ENCODE measurements around the gene COL18A1. TPM values are rescaled to one million over a fixed set of nuclear protein-coding genes. Genes with fewer than 3 reads are reported as not detected.

COL18A1 gene
- total RNA-seq, 1 experiment from 2014 or later, result 77.0 TPM

DNA sequence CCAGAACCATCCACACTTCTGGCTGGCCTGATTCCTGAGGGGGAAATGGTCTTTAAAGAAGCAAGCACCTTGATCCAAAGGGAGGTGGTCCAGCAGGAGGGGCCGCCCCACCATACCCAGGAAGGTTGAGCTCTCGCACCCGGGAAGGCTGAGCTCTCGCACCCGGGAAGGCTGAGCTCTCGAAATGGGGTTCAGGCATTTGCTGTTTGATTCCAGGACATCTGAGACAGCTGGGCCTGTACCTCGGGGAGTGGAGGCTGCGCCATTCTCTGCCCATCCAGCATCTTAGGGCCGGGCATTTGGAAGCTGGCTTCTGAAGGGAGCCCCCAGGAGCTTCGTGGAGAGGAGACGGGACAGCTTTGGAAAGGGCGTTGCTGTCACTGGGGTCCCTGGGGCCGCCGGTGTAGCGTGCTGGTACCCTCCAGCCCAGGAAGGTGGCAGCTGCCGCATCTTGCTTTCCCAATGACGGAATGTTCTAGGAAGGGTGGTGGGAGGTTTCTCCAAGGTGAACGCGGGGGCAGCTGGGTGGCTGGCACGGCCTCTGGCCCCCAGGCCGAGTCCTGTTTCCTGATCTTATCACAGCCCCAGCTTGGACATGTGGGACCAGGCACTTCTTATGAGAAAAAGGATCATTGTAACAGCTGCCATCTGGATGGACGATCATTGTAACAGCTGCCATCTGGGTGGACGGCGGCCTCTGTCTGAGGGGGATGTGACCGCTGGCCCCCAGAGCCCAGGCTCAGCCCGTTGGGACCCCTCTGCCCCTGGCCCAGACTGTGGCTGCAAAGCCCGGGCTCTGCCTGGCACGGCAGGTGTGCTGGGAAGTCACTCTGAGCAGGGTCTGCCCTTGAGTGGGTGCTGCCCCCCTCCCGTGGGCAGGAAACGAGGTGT, 61.6 kb downstream of the COL18A1 start:
- TF ChIP-seq EZH2phosphoT487 (IDR thresholded peaks at IDR 0.05; ENCODE audit: borderline replicate concordance, low read length) (no peak), EZH2 (IDR thresholded peaks at IDR 0.05; ENCODE audit: low read length, unreplicated experiment) (no peak)
- TF ChIP-seq, protein P1, sequence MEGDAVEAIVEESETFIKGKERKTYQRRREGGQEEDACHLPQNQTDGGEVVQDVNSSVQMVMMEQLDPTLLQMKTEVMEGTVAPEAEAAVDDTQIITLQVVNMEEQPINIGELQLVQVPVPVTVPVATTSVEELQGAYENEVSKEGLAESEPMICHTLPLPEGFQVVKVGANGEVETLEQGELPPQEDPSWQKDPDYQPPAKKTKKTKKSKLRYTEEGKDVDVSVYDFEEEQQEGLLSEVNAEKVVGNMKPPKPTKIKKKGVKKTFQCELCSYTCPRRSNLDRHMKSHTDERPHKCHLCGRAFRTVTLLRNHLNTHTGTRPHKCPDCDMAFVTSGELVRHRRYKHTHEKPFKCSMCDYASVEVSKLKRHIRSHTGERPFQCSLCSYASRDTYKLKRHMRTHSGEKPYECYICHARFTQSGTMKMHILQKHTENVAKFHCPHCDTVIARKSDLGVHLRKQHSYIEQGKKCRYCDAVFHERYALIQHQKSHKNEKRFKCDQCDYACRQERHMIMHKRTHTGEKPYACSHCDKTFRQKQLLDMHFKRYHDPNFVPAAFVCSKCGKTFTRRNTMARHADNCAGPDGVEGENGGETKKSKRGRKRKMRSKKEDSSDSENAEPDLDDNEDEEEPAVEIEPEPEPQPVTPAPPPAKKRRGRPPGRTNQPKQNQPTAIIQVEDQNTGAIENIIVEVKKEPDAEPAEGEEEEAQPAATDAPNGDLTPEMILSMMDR (conservative IDR thresholded peaks at IDR 0.05; ENCODE audit: low read depth, low read length), result no peak
- Histone ChIP-seq H2AFZ (ENCODE audit: low read length) (no peak overlapping the region), H3K4me2 (ENCODE audit: low read length) (0 out of 2 replicates have a peak overlapping the region, but pooled peaks have one; percentile 5), H3K9ac (ENCODE audit: low read length) (no peak overlapping the region), H3K79me2 (ENCODE audit: low read length) (no peaks in the 10 kb centered on the region), H3K27ac (ENCODE audit: low read length) (no peak overlapping the region), H3K9me3 (ENCODE audit: low read length) (no peaks in the 10 kb centered on the region), H3K27me3 (ENCODE audit: low read length) (no peaks in the 10 kb centered on the region), H4K20me1 (ENCODE audit: low read length) (no peaks in the 10 kb centered on the region), H3K4me1 (ENCODE audit: insufficient read depth, low read length) (peaks cover 21% of the 10 kb centered on the region), H3K36me3 (ENCODE audit: low read depth, low read length) (no peaks in the 10 kb centered on the region), H3K4me3 (ENCODE audit: low read length) (no peak overlapping the region), H3F3A (ENCODE audit: low read length, unreplicated experiment) (no peaks in the 10 kb centered on the region), H3K9me2 (replicated peaks; ENCODE audit: low read length) (no peaks in the 10 kb centered on the region)
- ChIA-PET POLR2A (ENCODE audit: unreplicated experiment) (no interaction called here), CTCF (no interaction called here)
- intact Hi-C loops (cut with micrococcal nuclease), result no loop called here
- no peak for DNase-seq
- ATAC-seq, result no peak
- no TSS peak for BruUV-seq (replicated peaks)

DNA sequence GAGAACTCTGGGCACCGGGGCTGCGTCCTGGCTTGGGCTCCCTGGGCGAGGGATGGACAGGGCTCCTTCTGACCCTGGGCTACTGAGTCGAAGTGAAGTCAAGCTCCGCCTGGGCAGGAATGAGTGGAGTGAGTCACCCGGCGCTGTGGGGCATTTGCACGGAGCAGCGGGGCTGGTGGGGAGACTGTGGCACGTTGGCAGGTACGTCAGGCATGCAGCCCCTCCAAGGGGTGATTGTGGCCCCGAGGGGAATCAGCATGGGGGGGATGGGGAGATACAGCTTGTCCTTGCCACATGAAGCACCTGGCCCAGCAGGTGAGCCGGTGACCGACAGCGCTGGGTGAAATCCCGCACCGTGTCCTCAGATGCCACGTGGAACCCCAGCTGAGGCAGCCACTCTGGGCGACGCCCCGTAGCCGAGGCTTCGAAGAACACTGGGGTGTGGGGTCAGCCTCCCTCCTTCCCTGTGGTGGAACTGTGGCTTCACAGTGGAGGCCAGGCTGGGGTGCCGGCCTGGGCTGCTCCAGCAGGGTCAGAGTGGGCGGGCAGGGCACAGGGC, 62.3 kb downstream of the COL18A1 start:
- H3K79me2 ChIP-seq (ENCODE audit: low read length), result no peaks in the 10 kb centered on the region
- BruUV-seq (replicated peaks), result no TSS peak
- no peak overlapping the region for H3K9ac ChIP-seq (ENCODE audit: low read length)
- no peak overlapping the region for H2AFZ ChIP-seq (ENCODE audit: low read length)
- no peak overlapping the region for H3K4me3 ChIP-seq (ENCODE audit: low read length)
- POLR2A ChIA-PET (ENCODE audit: unreplicated experiment), result no interaction called here
- TF ChIP-seq, protein P1 (conservative IDR thresholded peaks at IDR 0.05; ENCODE audit: low read depth, low read length), result no peak
- no peak for TF ChIP-seq EZH2phosphoT487 (IDR thresholded peaks at IDR 0.05; ENCODE audit: borderline replicate concordance, low read length)
- TF ChIP-seq EZH2 (IDR thresholded peaks at IDR 0.05; ENCODE audit: low read length, unreplicated experiment), result no peak
- H3K9me2 ChIP-seq (replicated peaks; ENCODE audit: low read length), result no peaks in the 10 kb centered on the region
- ATAC-seq, result peak; percentile 76
- no peaks in the 10 kb centered on the region for H3K36me3 ChIP-seq (ENCODE audit: low read depth, low read length)
- no peaks in the 10 kb centered on the region for H3K9me3 ChIP-seq (ENCODE audit: low read length)
- DNase-seq, result peak; percentile 57
- CTCF ChIA-PET, result no interaction called here
- H3K27ac ChIP-seq (ENCODE audit: low read length), result no peak overlapping the region
- H4K20me1 ChIP-seq (ENCODE audit: low read length), result no peaks in the 10 kb centered on the region
- H3K27me3 ChIP-seq (ENCODE audit: low read length), result no peaks in the 10 kb centered on the region
- peaks cover 25% of the 10 kb centered on the region for H3K4me1 ChIP-seq (ENCODE audit: insufficient read depth, low read length)
- H3F3A ChIP-seq (ENCODE audit: low read length, unreplicated experiment), result no peaks in the 10 kb centered on the region
- H3K4me2 ChIP-seq (ENCODE audit: low read length), result 0 out of 2 replicates have a peak overlapping the region, but pooled peaks have one; percentile 5
- intact Hi-C loops (cut with micrococcal nuclease), result no loop called here
